Stimulated activated CD8-positive, alpha-beta memory T cell treated with anti-CD3 and anti-CD28 coated beads, Interleukin-7, amount 100 ng/mL, for 24 hours (primary cell): ENCODE results near the gene SLC22A1.
"Not testable (repeated sequence)": the region's sequence is repeated elsewhere in the genome, so short reads cannot be mapped to it uniquely, and the experiment has no call there.

Source experiments
- DNase-seq: peaks from one replicate; pipeline ENCODE4 v3.0.0-alpha.2; 2020; ENCODE audit warnings: low read depth

SLC22A1 gene

DNA sequence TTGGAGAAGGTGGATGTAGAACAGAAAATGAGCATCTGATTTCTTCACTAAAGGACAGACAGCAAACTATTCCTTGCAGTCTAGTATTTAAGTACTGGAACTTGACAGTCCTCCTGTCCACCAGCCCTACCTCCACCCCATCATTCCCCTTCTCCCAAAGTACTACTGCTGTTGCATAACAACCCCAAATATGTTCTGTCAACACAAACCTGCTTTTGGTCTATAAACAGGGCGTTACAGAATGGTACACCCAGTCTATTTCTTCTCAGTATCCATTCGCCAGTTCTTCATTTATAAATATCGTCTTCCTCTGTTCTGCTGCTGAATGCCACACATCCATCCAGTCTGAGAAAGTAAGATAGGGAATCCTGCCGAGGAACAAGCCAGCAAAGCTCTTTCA is 27.7 kb upstream of the SLC22A1 start:
- no peak for DNase-seq

- DNase-seq, result no peak
These were observed 26.3 kb upstream of the SLC22A1 start for GRCh38 chr6:160095146-160095845.

- DNase-seq, result no peak
These were observed 20.1 kb upstream of the SLC22A1 start for GRCh38 chr6:160101277-160102205.

- no peak for DNase-seq
These were observed 19.2 kb upstream of the SLC22A1 start for GRCh38 chr6:160102399-160102798.

- DNase-seq, result no peak
These were observed 18.4 kb upstream of the SLC22A1 start for GRCh38 chr6:160102956-160103824.

GRCh38 chr6:160103825-160104100 is 17.9 kb upstream of the SLC22A1 start:
- DNase-seq, result no peak

- DNase-seq, result no peak
These were observed 16.6 kb upstream of the SLC22A1 start for GRCh38 chr6:160104821-160105517.

DNA sequence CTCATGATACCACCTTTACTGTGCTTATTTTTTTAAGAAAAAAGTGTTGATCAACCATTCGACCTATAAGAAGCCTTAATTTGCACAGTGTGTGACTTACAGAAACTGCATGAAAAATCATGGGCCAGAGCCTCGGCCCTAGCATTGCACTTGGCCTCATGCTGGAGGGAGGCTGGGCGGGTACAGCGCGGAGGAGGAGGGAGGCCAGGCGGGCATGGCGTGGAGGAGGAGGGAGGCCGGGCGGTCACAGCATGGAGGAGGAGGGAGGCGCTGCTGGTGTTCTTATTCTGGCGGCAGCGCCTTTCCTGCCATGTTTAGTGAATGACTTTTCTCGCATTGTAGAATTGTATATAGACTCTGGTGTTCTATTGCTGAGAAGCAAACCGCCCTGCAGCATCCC is 15.6 kb upstream of the SLC22A1 start:
- DNase-seq, result no peak

DNA sequence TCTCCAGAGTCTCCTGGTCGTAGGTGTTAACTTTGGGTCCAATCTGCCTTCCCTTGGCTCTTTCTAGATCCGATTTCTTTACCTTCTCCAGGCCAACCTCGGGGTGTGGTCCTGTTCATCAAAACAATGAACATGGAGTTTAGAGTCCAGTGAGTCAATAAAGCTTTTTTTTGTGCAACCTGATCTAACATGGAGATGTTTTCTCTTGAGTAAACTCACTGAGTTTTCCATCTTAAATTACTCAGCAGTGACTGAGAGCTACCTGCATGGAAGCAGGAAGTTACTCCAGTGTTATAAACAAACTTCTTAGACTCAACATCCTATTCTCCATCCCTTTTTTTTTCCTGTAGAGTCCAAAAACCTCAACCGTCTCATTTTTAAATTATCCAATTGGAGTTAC is 14.9 kb upstream of the SLC22A1 start:
- DNase-seq, result no peak

DNA sequence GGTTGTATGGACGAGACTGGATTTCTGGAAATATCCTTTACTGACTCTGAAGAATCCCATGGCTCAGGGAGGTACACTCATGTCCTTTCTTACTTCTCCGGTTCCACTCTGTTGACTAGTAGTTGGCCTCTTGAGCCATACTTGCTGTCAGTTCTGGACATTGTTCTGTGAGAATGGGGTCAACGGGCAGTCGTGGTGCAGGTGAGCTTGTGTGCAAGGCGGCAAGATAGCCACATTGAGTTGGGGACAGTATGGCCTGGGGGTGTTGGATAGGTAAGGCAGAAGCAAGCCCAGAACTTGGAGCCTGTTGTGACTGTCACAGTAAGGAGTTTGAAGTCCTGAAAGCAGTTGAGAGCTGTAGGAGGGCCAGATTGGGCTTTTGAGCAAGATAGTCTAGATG is 13.5 kb upstream of the SLC22A1 start:
- DNase-seq, result no peak

GRCh38 chr6:160110586-160111123 is 11.0 kb upstream of the SLC22A1 start:
- no peak for DNase-seq

- DNase-seq, result no peak
These were observed 9.8 kb upstream of the SLC22A1 start for GRCh38 chr6:160111806-160112205.

DNA sequence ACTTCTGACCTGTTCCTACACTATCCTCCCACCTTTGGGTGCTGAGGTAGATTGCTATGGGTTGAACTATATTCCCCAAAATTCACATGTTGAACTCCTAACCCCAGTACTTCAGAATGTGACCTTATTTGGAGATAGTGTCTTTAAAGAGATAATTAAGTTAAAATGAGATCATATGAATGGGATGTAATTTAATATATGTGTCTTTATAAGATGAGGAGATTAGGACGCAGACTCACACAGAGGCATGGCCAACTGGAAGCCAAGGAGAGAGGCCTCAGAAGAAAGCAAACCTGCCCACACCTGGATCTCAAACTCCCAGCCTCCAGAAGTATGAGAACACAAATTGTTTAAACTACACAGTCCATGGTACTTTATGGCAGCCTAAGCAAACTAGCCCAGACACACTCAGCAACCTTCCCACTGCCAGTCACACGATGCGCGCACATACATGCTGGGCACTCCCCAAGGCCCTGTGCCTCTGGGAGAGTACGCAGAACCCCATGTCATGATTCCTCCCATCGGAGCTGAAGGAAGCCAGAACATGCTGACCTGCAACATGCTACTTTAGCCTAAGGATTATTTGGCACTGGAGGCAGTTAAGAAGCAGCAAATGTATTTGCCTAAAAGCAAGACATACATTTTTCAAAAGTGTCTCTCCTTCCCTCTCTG is 8.9 kb upstream of the SLC22A1 start:
- no peak for DNase-seq

DNA sequence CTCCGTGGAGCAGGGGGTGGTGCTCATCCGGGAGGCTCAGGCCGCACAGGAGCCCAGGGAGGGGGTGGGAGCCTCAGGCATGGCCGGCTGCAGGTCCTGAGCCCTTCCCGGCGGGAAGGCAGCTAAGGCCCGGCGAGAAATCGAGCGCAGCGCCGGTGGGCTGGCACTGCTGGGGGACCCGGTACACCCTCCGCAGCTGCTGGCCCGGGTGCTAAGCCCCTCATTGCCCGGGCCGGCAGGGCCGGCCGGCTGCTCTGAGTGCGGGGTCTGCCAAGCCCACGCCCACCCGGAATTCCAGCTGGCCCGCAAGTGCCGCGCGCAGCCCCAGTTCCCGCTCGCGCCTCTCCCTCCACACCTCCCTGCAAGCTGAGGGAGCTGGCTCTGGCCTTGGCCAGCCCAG is 7.1 kb upstream of the SLC22A1 start:
- DNase-seq, result not testable (repeated sequence)

- no peak for DNase-seq
These were observed 6.2 kb upstream of the SLC22A1 start for GRCh38 chr6:160115421-160115820.

DNA sequence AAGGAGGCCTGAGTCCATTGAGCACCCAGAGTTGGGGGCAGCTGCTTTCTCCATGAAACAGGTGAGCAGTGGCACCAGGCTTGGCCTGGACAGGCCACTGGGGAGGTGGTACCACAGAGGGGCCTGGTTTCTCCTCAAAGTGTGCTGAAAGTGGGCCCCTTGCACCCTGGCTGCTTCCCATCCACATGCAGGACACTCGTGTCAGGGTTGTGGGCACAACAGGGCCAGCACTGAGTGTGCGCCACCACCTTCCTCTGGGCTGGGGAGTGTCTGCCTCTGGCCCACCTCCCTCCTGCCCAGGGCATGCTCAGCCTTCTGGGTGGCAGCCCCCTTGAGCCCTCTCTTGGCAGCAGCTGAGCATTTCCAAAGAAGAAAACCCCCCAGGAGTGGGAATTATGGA is 5.2 kb upstream of the SLC22A1 start:
- no peak for DNase-seq

DNA sequence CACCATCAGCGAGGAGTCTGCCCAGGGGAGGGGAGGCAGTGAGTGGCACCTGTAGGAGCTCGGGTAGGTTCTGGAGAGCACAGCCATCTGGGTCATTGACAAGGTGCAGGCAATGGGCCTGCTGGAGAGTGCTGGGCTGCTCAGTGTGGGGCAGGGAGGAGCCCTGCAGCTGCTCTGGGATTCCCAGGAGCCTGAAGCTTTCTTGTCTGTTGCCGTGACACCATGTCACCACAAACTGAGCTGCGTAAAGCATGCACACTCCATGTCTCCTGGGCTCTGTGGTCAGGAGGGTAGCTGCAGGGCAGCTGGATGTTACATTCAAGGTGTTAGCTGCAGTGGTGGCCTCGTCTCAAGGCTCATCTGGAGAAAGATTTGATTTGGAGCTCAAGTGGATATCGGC is 4.5 kb upstream of the SLC22A1 start:
- no peak for DNase-seq

GRCh38 chr6:160118620-160119229 is 2.9 kb upstream of the SLC22A1 start:
- no peak for DNase-seq

- no peak for DNase-seq
These were observed 1.5 kb upstream of the SLC22A1 start for GRCh38 chr6:160120087-160120486.

GRCh38 chr6:160121981-160122380 is 366 bp downstream of the SLC22A1 start:
- no peak for DNase-seq

GRCh38 chr6:160122744-160123143 is 1.1 kb downstream of the SLC22A1 start:
- no peak for DNase-seq
